Measurements from ENCODE around the gene TOR2A.

TOR2A gene

GRCh38 chr9:127706836-127707241 is 28.3 kb downstream of the TOR2A start, which contains the start of gene CFAP157:
Gene CFAP157 (plus strand): TSS chr9:127706988. CDS start chr9:127707032, 44 bp downstream.
- H3K4me1 ChIP-seq (ENCODE audit: control insufficient read depth, insufficient read depth, low read length), result peaks cover 8% of the 10 kb centered on the region
- no peak within 1 kb of the TSS for H3K9ac ChIP-seq (ENCODE audit: low read length)
- no peak within 1 kb of the TSS for H3K4me3 ChIP-seq (ENCODE audit: low read depth, low read length)
- no peaks in the 10 kb centered on the region for H3K36me3 ChIP-seq (ENCODE audit: control insufficient read depth, insufficient read depth, low read length)
- no peak within 1 kb of the TSS for H3K27ac ChIP-seq (ENCODE audit: low read depth, low read length)
- no peaks in the 10 kb centered on the region for H3K27me3 ChIP-seq (ENCODE audit: control insufficient read depth, insufficient read depth, low read length)
- no peaks in the 10 kb centered on the region for H3K9me3 ChIP-seq (ENCODE audit: control insufficient read depth, insufficient read depth, low read depth, low read length)

- Histone ChIP-seq H3K9me3 (ENCODE audit: control insufficient read depth, insufficient read depth, low read depth, low read length) (no peaks in the 10 kb centered on the region), H3K4me3 (ENCODE audit: low read depth, low read length) (no peak overlapping the region), H3K9ac (ENCODE audit: low read length) (no peak overlapping the region)
These were observed 29.3 kb downstream of the TOR2A start for GRCh38 chr9:127705577-127706379.

GRCh38 chr9:127703289-127703946 is 31.7 kb downstream of the TOR2A start:
- H3K36me3 ChIP-seq (ENCODE audit: control insufficient read depth, insufficient read depth, low read length), result no peaks in the 10 kb centered on the region
- H3K4me3 ChIP-seq (ENCODE audit: low read depth, low read length), result no peak overlapping the region
- H3K27me3 ChIP-seq (ENCODE audit: control insufficient read depth, insufficient read depth, low read length), result no peaks in the 10 kb centered on the region
- H3K9me3 ChIP-seq (ENCODE audit: control insufficient read depth, insufficient read depth, low read depth, low read length), result no peaks in the 10 kb centered on the region
- H3K27ac ChIP-seq (ENCODE audit: low read depth, low read length), result no peak overlapping the region
- no peak overlapping the region for H3K9ac ChIP-seq (ENCODE audit: low read length)
- no peaks in the 10 kb centered on the region; the same call in 1 of the 2 replicates for H3K4me1 ChIP-seq (ENCODE audit: control insufficient read depth, insufficient read depth, low read length)

More at GRCh38 chr9:127705577-127706379, 29.3 kb downstream of the TOR2A start:
- no peaks in the 10 kb centered on the region for H3K27me3 ChIP-seq (ENCODE audit: control insufficient read depth, insufficient read depth, low read length)
- H3K4me1 ChIP-seq (ENCODE audit: control insufficient read depth, insufficient read depth, low read length), result no peaks in the 10 kb centered on the region; the same call in 1 of the 2 replicates
- H3K27ac ChIP-seq (ENCODE audit: low read depth, low read length), result no peak overlapping the region
- no peaks in the 10 kb centered on the region for H3K36me3 ChIP-seq (ENCODE audit: control insufficient read depth, insufficient read depth, low read length)

- no peaks in the 10 kb centered on the region; the same call in 1 of the 2 replicates for H3K4me1 ChIP-seq (ENCODE audit: control insufficient read depth, insufficient read depth, low read length)
- H3K9me3 ChIP-seq (ENCODE audit: control insufficient read depth, insufficient read depth, low read depth, low read length), result no peaks in the 10 kb centered on the region
- H3K27ac ChIP-seq (ENCODE audit: low read depth, low read length), result no peak overlapping the region
- no peak overlapping the region for H3K4me3 ChIP-seq (ENCODE audit: low read depth, low read length)
- H3K36me3 ChIP-seq (ENCODE audit: control insufficient read depth, insufficient read depth, low read length), result no peaks in the 10 kb centered on the region
- H3K27me3 ChIP-seq (ENCODE audit: control insufficient read depth, insufficient read depth, low read length), result no peaks in the 10 kb centered on the region
- H3K9ac ChIP-seq (ENCODE audit: low read length), result no peak overlapping the region
These were observed 34.4 kb downstream of the TOR2A start for GRCh38 chr9:127700594-127701255.

- no peak overlapping the region for H3K27ac ChIP-seq (ENCODE audit: low read depth, low read length)
- H3K27me3 ChIP-seq (ENCODE audit: control insufficient read depth, insufficient read depth, low read length), result no peaks in the 10 kb centered on the region
- no peak overlapping the region for H3K9ac ChIP-seq (ENCODE audit: low read length)
- no peak overlapping the region for H3K4me3 ChIP-seq (ENCODE audit: low read depth, low read length)
- H3K9me3 ChIP-seq (ENCODE audit: control insufficient read depth, insufficient read depth, low read depth, low read length), result no peaks in the 10 kb centered on the region
- H3K4me1 ChIP-seq (ENCODE audit: control insufficient read depth, insufficient read depth, low read length), result no peaks in the 10 kb centered on the region; the same call in 1 of the 2 replicates
- H3K36me3 ChIP-seq (ENCODE audit: control insufficient read depth, insufficient read depth, low read length), result no peaks in the 10 kb centered on the region
These were observed 35.0 kb downstream of the TOR2A start for GRCh38 chr9:127700140-127700539.

- H3K27ac ChIP-seq (ENCODE audit: low read depth, low read length), result no peak overlapping the region
These were observed 36.0 kb downstream of the TOR2A start for GRCh38 chr9:127698985-127699670.

GRCh38 chr9:127698386-127698785 is 36.7 kb downstream of the TOR2A start:
- Histone ChIP-seq H3K36me3 (ENCODE audit: control insufficient read depth, insufficient read depth, low read length) (no peaks in the 10 kb centered on the region), H3K9ac (ENCODE audit: low read length) (no peak overlapping the region), H3K4me1 (ENCODE audit: control insufficient read depth, insufficient read depth, low read length) (no peaks in the 10 kb centered on the region), H3K4me3 (ENCODE audit: low read depth, low read length) (no peak overlapping the region), H3K27ac (ENCODE audit: low read depth, low read length) (no peak overlapping the region), H3K27me3 (ENCODE audit: control insufficient read depth, insufficient read depth, low read length) (no peaks in the 10 kb centered on the region), H3K9me3 (ENCODE audit: control insufficient read depth, insufficient read depth, low read depth, low read length) (no peaks in the 10 kb centered on the region)

More at GRCh38 chr9:127698985-127699670, 36.0 kb downstream of the TOR2A start:
- Histone ChIP-seq H3K4me3 (ENCODE audit: low read depth, low read length) (peak overlapping the region; percentile 53), H3K9me3 (ENCODE audit: control insufficient read depth, insufficient read depth, low read depth, low read length) (no peaks in the 10 kb centered on the region), H3K36me3 (ENCODE audit: control insufficient read depth, insufficient read depth, low read length) (no peaks in the 10 kb centered on the region), H3K4me1 (ENCODE audit: control insufficient read depth, insufficient read depth, low read length) (no peaks in the 10 kb centered on the region), H3K9ac (ENCODE audit: low read length) (peak overlapping the region; percentile 77), H3K27me3 (ENCODE audit: control insufficient read depth, insufficient read depth, low read length) (no peaks in the 10 kb centered on the region)

- Histone ChIP-seq H3K27ac (ENCODE audit: low read depth, low read length) (no peak overlapping the region), H3K9me3 (ENCODE audit: control insufficient read depth, insufficient read depth, low read depth, low read length) (no peaks in the 10 kb centered on the region), H3K36me3 (ENCODE audit: control insufficient read depth, insufficient read depth, low read length) (no peaks in the 10 kb centered on the region), H3K9ac (ENCODE audit: low read length) (no peak overlapping the region), H3K27me3 (ENCODE audit: control insufficient read depth, insufficient read depth, low read length) (no peaks in the 10 kb centered on the region), H3K4me3 (ENCODE audit: low read depth, low read length) (no peak overlapping the region), H3K4me1 (ENCODE audit: control insufficient read depth, insufficient read depth, low read length) (no peaks in the 10 kb centered on the region)
These were observed 37.5 kb downstream of the TOR2A start for GRCh38 chr9:127697575-127697974.

GRCh38 chr9:127694890-127695720 is 40.0 kb downstream of the TOR2A start:
- Histone ChIP-seq H3K36me3 (ENCODE audit: control insufficient read depth, insufficient read depth, low read length) (peaks cover 10% of the 10 kb centered on the region; the same call in 1 of the 2 replicates), H3K4me3 (ENCODE audit: low read depth, low read length) (no peak overlapping the region), H3K4me1 (ENCODE audit: control insufficient read depth, insufficient read depth, low read length) (no peaks in the 10 kb centered on the region), H3K9me3 (ENCODE audit: control insufficient read depth, insufficient read depth, low read depth, low read length) (no peaks in the 10 kb centered on the region), H3K9ac (ENCODE audit: low read length) (no peak overlapping the region), H3K27me3 (ENCODE audit: control insufficient read depth, insufficient read depth, low read length) (no peaks in the 10 kb centered on the region), H3K27ac (ENCODE audit: low read depth, low read length) (no peak overlapping the region)

- no peak overlapping the region for H3K27ac ChIP-seq (ENCODE audit: low read depth, low read length)
- no peak overlapping the region for H3K9ac ChIP-seq (ENCODE audit: low read length)
- H3K4me3 ChIP-seq (ENCODE audit: low read depth, low read length), result no peak overlapping the region
- H3K27me3 ChIP-seq (ENCODE audit: control insufficient read depth, insufficient read depth, low read length), result no peaks in the 10 kb centered on the region
- no peaks in the 10 kb centered on the region for H3K4me1 ChIP-seq (ENCODE audit: control insufficient read depth, insufficient read depth, low read length)
- peaks cover 22% of the 10 kb centered on the region for H3K36me3 ChIP-seq (ENCODE audit: control insufficient read depth, insufficient read depth, low read length)
- H3K9me3 ChIP-seq (ENCODE audit: control insufficient read depth, insufficient read depth, low read depth, low read length), result no peaks in the 10 kb centered on the region
These were observed 41.4 kb downstream of the TOR2A start for GRCh38 chr9:127693697-127694096.
